K562 (cell line): ENCODE data around the gene KRAS. TPM values are rescaled to one million over a fixed set of nuclear protein-coding genes. Genes with fewer than 3 reads are reported as not detected.
A peak's percentile ranks its signal among the peaks of the same experiment; 100 is the strongest.

Experiments used
- ATAC-seq: fragments of 200-7000 bp; cut with Tn5 transposase; 3 replicates; pipeline ENCODE4 v1.9.1; 2020; ENCODE audit warnings: moderate library complexity
- BruUV-seq: library from RNA; stranded (reverse); fragments of 400-500 nt; replicated peaks from 2 replicates; lab custom pipeline; 2021; lab: Mats Ljungman, UMichigan
- CTCF ChIA-PET: fragments of 300-600 bp; formaldehyde crosslinking; extraction: SDS; loops from one replicate; lab custom pipeline; 2021; ENCODE audit warnings: low intra/inter-chr PET ratio; lab: Yijun Ruan, JAX
- POLR2A ChIA-PET: fragments of 300-600, 350-650 bp; sonication (Branson Sonifier 250); formaldehyde crosslinking; extraction: SDS; loops from one replicate; lab custom pipeline; 2021; ENCODE audit warnings: antibody characterized with exemption, inconsistent platforms; lab: Yijun Ruan, JAX
- DNase-seq, 4 experiments: peaks; one replicate each; pipeline versions ENCODE4 v3.0.0 to v3.0.0-alpha.2; 2011 to 2018; ENCODE audit warnings: low spot score in 3 of 4, mixed read lengths in 3 of 4; ENCODE audit errors: extremely low read depth in 1 of 4
- FAIRE-seq: peaks from 2 replicates; lab custom pipeline; 2011; peaks lifted over from hg19 to GRCh38; lab: Jason Lieb, UNC
- H2AFZ ChIP-seq: 2 replicates; pipeline ENCODE4 v1.6.0; 2011; ENCODE audit warnings: low read depth, low read length, control low read depth, inconsistent platforms
- H3K27ac ChIP-seq: fragments of 200-600 bp; 3 replicates; pipeline ENCODE4 v1.8.0; 2011; ENCODE audit warnings: low read depth, mild to moderate bottlenecking, control low read depth, inconsistent platforms, low read length, moderate library complexity, mixed read lengths; ENCODE audit errors: extremely low read depth
- H3K27me3 ChIP-seq, 2 experiments: fragments of 300-600 bp in 1 of 2; 2 replicates in 1 of 2; 3 replicates in 1 of 2; pipeline versions ENCODE4 v1.6.0 to v1.8.0; 2011; ENCODE audit warnings: inconsistent platforms in 2 of 2, low read length in 2 of 2, mild to moderate bottlenecking in 1 of 2, mixed read lengths in 1 of 2, moderate library complexity in 1 of 2; ENCODE audit not compliant: control insufficient read depth in 2 of 2, insufficient read depth in 2 of 2
- H3K36me3 ChIP-seq: fragments of 300-600 bp; 3 replicates; pipeline ENCODE4 v1.8.0; 2011; ENCODE audit warnings: mild to moderate bottlenecking, low read length, inconsistent platforms; ENCODE audit not compliant: control insufficient read depth, insufficient read depth
- H3K4me1 ChIP-seq, 2 experiments: fragments of 200-600 bp in 1 of 2; replicated peaks in 1 of 2; 2 replicates in 1 of 2; 3 replicates in 1 of 2; pipeline versions ENCODE4 v1.5.1 to v1.8.0; 2011; ENCODE audit warnings: inconsistent platforms in 2 of 2, low read length in 2 of 2, mild to moderate bottlenecking in 1 of 2, mixed read lengths in 1 of 2, moderate library complexity in 1 of 2; ENCODE audit not compliant: control insufficient read depth in 2 of 2, insufficient read depth in 2 of 2
- H3K4me2 ChIP-seq: 2 replicates; pipeline ENCODE4 v1.6.1; 2011; ENCODE audit warnings: low read length, control low read depth, inconsistent platforms, mixed read lengths; ENCODE audit not compliant: insufficient read depth
- H3K4me3 ChIP-seq: fragments of 200-600 bp; sonication (generic), shearing (Covaris generic); 2 replicates; pipeline ENCODE4 v1.5.1; 2016; ENCODE audit warnings: control low read depth, inconsistent platforms
- H3K79me2 ChIP-seq: fragments of 200-600 bp; 3 replicates; pipeline ENCODE4 v1.8.0; 2011; ENCODE audit warnings: low read length, inconsistent platforms; ENCODE audit not compliant: control insufficient read depth, insufficient read depth
- H3K9ac ChIP-seq, 2 experiments: 2 replicates each; pipeline versions ENCODE4 v1.6.0 to v1.6.1; 2011; ENCODE audit warnings: low read depth in 2 of 2, low read length in 2 of 2, control low read depth in 1 of 2, inconsistent platforms in 1 of 2, mild to moderate bottlenecking in 1 of 2, mixed read lengths in 1 of 2; ENCODE audit not compliant: insufficient read depth in 1 of 2
- H3K9me1 ChIP-seq: one replicate; pipeline ENCODE4 v1.6.0; 2011; ENCODE audit warnings: inconsistent platforms, mild to moderate bottlenecking, low read length, moderate library complexity; ENCODE audit not compliant: control insufficient read depth, insufficient read depth
- H3K9me3 ChIP-seq: replicated peaks from 2 replicates; pipeline ENCODE4 v1.5.1; 2011; ENCODE audit warnings: low read depth, low read length, inconsistent platforms; ENCODE audit not compliant: control insufficient read depth, insufficient read depth
- H4K20me1 ChIP-seq: replicated peaks from 2 replicates; pipeline ENCODE4 v1.6.1; 2011; ENCODE audit warnings: low read length, inconsistent platforms, mixed read lengths; ENCODE audit not compliant: control insufficient read depth, insufficient read depth
- BRD9 ChIP-seq: fragments of 450-650 bp; IDR thresholded peaks from 2 replicates; pipeline ENCODE4 v1.6.1; 2018; ENCODE audit warnings: low read depth; ENCODE audit not compliant: partially characterized antibody
- CBFA2T2 ChIP-seq: fragments of 450-650 bp; conservative IDR thresholded peaks from 2 replicates; pipeline ENCODE4 v1.6.1; 2017; ENCODE audit warnings: mild to moderate bottlenecking
- EGR1 ChIP-seq: fragments of 450-650 bp; conservative IDR thresholded peaks from 2 replicates; pipeline ENCODE4 v1.6.1; 2017; ENCODE audit warnings: mild to moderate bottlenecking
- NEUROD1 ChIP-seq: fragments of 150-350 bp; IDR thresholded peaks from 2 replicates; pipeline ENCODE4 v1.6.1; 2014; ENCODE audit warnings: borderline replicate concordance, low read length, low read depth; ENCODE audit not compliant: partially characterized antibody
- RAD51 ChIP-seq: fragments of 450-650 bp; IDR thresholded peaks from 2 replicates; pipeline ENCODE4 v1.7.1; 2016; ENCODE audit warnings: low read depth, mild to moderate bottlenecking, borderline replicate concordance
- TFE3 ChIP-seq: fragments of 450-650 bp; formaldehyde crosslinking; IDR thresholded peaks from 2 replicates; pipeline ENCODE4 v1.4.0; 2020; ENCODE audit warnings: mild to moderate bottlenecking, mixed read lengths
- TOE1 ChIP-seq, 2 experiments: fragments of 450-650 bp in 1 of 2; sonication (generic) in 1 of 2; formaldehyde crosslinking in 1 of 2; IDR thresholded peaks; 2 replicates each; pipeline versions ENCODE4 v1.7.1 to v1.8.0; 2016 to 2022; ENCODE audit warnings: borderline replicate concordance in 2 of 2, mild to moderate bottlenecking in 2 of 2, antibody characterized with exemption in 1 of 2, inconsistent platforms in 1 of 2, low read depth in 1 of 2, missing genetic modification reagents in 1 of 2, moderate library complexity in 1 of 2
- ZNF408 ChIP-seq: fragments of 250-450 bp; sonication (Bioruptor Pico); IDR thresholded peaks from 2 replicates; pipeline ENCODE4 v1.4.0; 2020; ENCODE audit warnings: low read depth, mild to moderate bottlenecking, moderate library complexity
- WGBS: fragments of 100-300 bp; shearing (Covaris generic); methylation state at CpG from one replicate; pipeline ENCODE4 v1.1.6; 2016; ENCODE audit warnings: low coverage, mixed read lengths; ENCODE audit not compliant: insufficient coverage; ENCODE audit errors: missing lambda C conversion rate; 5-methylcytosine and 5-hydroxymethylcytosine counted together
- in situ Hi-C: fragments of 300-500 bp; cut with MboI; formaldehyde crosslinking; loops from 4 replicates; pipeline ENCODE4 v1.15.0; 2018; ENCODE audit warnings: inconsistent platforms, mixed read lengths
- intact Hi-C: fragments of 100-400 bp; cut with micrococcal nuclease; formaldehyde crosslinking; loops from 2 replicates; pipeline ENCODE4 v1.14.2; 2022
- polyA plus RNA-seq, 8 experiments: library from polyadenylated mRNA; depleted of rRNA in 4 of 8; stranded (reverse) in 5 of 8; unstranded in 3 of 8; fragments of >200 nt; fragmentation: Nextera tagmentation in 2 of 8; fragmentation: Illumina TruSeq in 1 of 8; extraction: Ambion mirVana in 2 of 8; extraction: Trizol in 1 of 8; gene quantifications; 2 replicates each; pipeline versions ENCODE4 v1.2.1 to v1.2.3, GENCODE V29; 2011 to 2014; ENCODE audit warnings: inconsistent platforms in 1 of 8, missing spikeins in 1 of 8
- total RNA-seq, 7 experiments: library from RNA; depleted of rRNA in 6 of 7; stranded (reverse); fragments of >200 nt in 6 of 7; fragmentation: Illumina TruSeq in 2 of 7; extraction: Trizol in 2 of 7; gene quantifications; 2 replicates each; pipeline versions ENCODE4 v1.2.1 to v1.2.3, GENCODE V29; 2011 to 2021; ENCODE audit warnings: low replicate concordance in 1 of 7
- TF ChIP-seq, protein P1 (sequence below), 2 experiments: fragments of 450-650 bp; IDR thresholded peaks; 2 replicates each; pipeline ENCODE4 v1.6.1; 2016; ENCODE audit warnings: mild to moderate bottlenecking in 2 of 2, borderline replicate concordance in 1 of 2, low read depth in 1 of 2, moderate library complexity in 1 of 2

KRAS gene
- total and polyA plus RNA-seq, 9 of the 15 experiments (the other 6 are each of a cell fraction or from before 2014, with no cell fraction given) = 7.2 to 21.2 (median 12.7) TPM

- intact Hi-C loops = no loop called here
- no TSS peak for BruUV-seq
- Histone ChIP-seq H3K4me3 (no peak overlapping the region), H3K9me3 (no peaks in the 10 kb centered on the region), H3K4me1 (peaks cover 0 to 4% of the 10 kb centered on the region in 2 experiments; a peak in 2 of 5 replicates), H3K4me2 (no peak overlapping the region), H2AFZ (no peak overlapping the region), H3K9me1 (no peaks in the 10 kb centered on the region), H3K79me2 (no peaks in the 10 kb centered on the region), H3K27ac (no peak overlapping the region), H4K20me1 (no peaks in the 10 kb centered on the region), H3K9ac (no peak overlapping the region), H3K27me3 (no peaks in the 10 kb centered on the region; a peak in 3 of 5 replicates), H3K36me3 (no peaks in the 10 kb centered on the region)
- FAIRE-seq = no peak
- ATAC-seq = no peak
- no peak for DNase-seq
- CTCF ChIA-PET = no interaction called here
- WGBS = 16% methylated on average over 3 of the region's 3 CpGs
- TF ChIP-seq CBFA2T2 = 0 out of 2 replicates have a peak, but pooled peaks have one; percentile 8
- peak; percentile 89 for TF ChIP-seq TFE3 (CRISPR knock-in tag)
- TF ChIP-seq EGR1 = no peak
- TF ChIP-seq, protein P1, sequence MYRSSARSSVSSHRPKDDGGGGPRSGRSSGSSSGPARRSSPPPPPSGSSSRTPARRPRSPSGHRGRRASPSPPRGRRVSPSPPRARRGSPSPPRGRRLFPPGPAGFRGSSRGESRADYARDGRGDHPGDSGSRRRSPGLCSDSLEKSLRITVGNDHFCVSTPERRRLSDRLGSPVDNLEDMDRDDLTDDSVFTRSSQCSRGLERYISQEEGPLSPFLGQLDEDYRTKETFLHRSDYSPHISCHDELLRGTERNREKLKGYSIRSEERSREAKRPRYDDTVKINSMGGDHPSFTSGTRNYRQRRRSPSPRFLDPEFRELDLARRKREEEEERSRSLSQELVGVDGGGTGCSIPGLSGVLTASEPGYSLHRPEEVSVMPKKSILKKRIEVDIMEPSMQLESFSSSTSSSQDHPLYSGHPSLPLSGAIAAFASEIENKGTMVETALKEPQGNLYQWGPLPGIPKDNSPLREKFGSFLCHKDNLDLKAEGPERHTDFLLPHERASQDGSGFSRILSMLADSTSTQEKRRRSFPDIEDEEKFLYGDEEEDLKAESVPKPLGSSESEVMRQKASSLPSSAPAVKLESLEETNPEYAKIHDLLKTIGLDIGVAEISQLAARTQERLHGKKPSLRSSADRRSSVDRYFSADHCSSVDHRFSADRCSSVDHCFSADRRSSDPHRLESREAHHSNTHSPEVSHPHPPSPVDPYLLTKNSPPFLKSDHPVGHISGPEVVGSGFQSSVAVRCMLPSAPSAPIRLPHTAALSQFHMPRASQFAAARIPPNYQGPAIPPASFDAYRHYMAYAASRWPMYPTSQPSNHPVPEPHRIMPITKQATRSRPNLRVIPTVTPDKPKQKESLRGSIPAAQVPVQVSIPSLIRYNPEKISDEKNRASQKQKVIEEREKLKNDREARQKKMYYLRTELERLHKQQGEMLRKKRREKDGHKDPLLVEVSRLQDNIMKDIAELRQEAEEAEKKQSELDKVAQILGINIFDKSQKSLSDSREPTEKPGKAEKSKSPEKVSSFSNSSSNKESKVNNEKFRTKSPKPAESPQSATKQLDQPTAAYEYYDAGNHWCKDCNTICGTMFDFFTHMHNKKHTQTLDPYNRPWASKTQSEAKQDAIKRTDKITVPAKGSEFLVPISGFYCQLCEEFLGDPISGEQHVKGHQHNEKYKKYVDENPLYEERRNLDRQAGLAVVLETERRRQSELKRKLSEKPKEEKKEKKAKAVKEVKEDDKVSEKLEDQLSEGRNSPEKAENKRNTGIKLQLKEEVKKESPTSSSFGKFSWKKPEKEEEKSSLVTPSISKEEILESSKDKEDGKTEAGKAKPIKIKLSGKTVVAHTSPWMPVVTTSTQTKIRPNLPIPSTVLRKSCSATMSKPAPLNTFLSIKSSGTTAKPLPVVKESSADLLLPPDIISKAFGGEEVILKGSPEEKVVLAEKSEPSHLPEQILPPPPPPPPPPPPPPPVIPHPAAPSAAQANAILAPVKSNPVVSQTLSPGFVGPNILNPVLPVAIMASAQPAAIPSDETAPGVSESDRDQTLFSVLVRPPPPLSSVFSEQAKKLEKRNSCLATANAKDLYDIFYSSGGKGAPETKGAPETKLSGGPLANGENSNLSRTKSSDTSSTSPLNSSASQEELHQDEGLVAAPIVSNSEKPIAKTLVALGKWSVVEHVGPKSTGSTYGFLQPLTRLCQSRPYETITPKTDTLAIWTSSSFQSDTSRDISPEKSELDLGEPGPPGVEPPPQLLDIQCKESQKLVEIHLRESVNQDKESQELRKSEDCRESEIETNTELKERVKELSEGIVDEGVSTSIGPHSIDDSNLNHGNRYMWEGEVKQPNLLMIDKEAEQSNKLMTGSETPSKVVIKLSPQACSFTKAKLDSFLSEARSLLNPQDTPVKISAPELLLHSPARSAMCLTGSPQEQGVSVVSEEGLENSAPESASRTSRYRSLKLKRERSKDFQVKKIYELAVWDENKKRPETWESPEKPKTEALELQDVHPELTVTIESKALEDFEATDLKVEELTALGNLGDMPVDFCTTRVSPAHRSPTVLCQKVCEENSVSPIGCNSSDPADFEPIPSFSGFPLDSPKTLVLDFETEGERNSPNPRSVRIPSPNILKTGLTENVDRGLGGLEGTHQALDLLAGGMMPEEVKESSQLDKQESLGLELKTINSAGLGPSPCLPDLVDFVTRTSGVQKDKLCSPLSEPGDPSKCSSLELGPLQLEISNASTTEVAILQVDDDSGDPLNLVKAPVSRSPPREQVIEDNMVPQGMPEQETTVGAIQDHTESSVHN (IDR thresholded peaks at IDR 0.05; ENCODE audit: borderline replicate concordance in 1 of 2, low read depth in 1 of 2) = no peak
- TF ChIP-seq TOE1 (IDR thresholded peaks at IDR 0.05; ENCODE audit: borderline replicate concordance) = peak; percentile 75
- TF ChIP-seq TOE1 (CRISPR knock-in tag; IDR thresholded peaks at IDR 0.05; ENCODE audit: borderline replicate concordance, low read depth) = no peak
- no peak for TF ChIP-seq ZNF408
- no peak for TF ChIP-seq BRD9
- TF ChIP-seq RAD51 = peak; percentile 50; the same call in 1 of the 2 replicates
- no peak for TF ChIP-seq NEUROD1
- in situ Hi-C loops = no loop called here
- POLR2A ChIA-PET = interaction anchor here (0.6 kb wide), 1 partner anchor 720 kb away, joined by 3 read pairs; no protein-coding TSS in a partner anchor
Observed at GRCh38 chr12:25256826-25257225, 6.1 kb upstream of the KRAS start.
